ENCODE measurements around the gene UGT1A9.

GRCh38 chr2:233681521-233682099 lies 9.9 kb downstream of the UGT1A9 start, which contains the start of gene UGT1A7:
- TF ChIP-seq CTCF (conservative IDR thresholded peaks at IDR 0.05 in 1 of 2, IDR thresholded peaks at IDR 0.05 in 1 of 2; ENCODE audit: low read depth in 1 of 2, low read length in 2 of 2) (no peak), EZH2 (IDR thresholded peaks at IDR 0.05; ENCODE audit: low read length, missing control alignments) (no peak)

Data from fibroblast of lung (primary cell).